ENCODE data around the gene R3HDM4. TPM values are rescaled to one million over a fixed set of nuclear protein-coding genes. Genes with fewer than 3 reads are reported as not detected.

Gene R3HDM4
- total and polyA plus RNA-seq, 4 donors = 31.6 to 139 (median 77.7) TPM

- H3K36me3 ChIP-seq (ENCODE audit: control insufficient read depth in 4 of 4, insufficient read depth in 4 of 4, low read length in 4 of 4) = peaks cover 0 to 41% (median 19%) of the 10 kb centered on the region in 4 donors
Measured at GRCh38 chr19:889662-890295, 23.2 kb downstream of the R3HDM4 start.

GRCh38 chr19:888581-889385 is 24.2 kb downstream of the R3HDM4 start:
- TF ChIP-seq, protein P1, sequence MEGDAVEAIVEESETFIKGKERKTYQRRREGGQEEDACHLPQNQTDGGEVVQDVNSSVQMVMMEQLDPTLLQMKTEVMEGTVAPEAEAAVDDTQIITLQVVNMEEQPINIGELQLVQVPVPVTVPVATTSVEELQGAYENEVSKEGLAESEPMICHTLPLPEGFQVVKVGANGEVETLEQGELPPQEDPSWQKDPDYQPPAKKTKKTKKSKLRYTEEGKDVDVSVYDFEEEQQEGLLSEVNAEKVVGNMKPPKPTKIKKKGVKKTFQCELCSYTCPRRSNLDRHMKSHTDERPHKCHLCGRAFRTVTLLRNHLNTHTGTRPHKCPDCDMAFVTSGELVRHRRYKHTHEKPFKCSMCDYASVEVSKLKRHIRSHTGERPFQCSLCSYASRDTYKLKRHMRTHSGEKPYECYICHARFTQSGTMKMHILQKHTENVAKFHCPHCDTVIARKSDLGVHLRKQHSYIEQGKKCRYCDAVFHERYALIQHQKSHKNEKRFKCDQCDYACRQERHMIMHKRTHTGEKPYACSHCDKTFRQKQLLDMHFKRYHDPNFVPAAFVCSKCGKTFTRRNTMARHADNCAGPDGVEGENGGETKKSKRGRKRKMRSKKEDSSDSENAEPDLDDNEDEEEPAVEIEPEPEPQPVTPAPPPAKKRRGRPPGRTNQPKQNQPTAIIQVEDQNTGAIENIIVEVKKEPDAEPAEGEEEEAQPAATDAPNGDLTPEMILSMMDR (IDR thresholded peaks at IDR 0.05; ENCODE audit: control extremely low read depth, extremely low read depth) = no peak
- ATAC-seq (ENCODE audit: insufficient read depth, low FRiP score) = no peak
- DNase-seq = no peak
- peaks cover 0 to 6% (median 0%) of the 10 kb centered on the region in 5 donors for H3K4me1 ChIP-seq (ENCODE audit: control insufficient read depth in 5 of 5, insufficient read depth in 5 of 5, low read length in 5 of 5)
- H3K27ac ChIP-seq (ENCODE audit: low read depth in 1 of 2, low read length in 1 of 2) = no peak overlapping the region
- no peaks in the 10 kb centered on the region for H3K9me3 ChIP-seq (ENCODE audit: control insufficient read depth in 4 of 4, insufficient read depth in 3 of 4, low read length in 3 of 4)
- peaks cover 0 to 51% (median 23%) of the 10 kb centered on the region in 4 donors for H3K36me3 ChIP-seq (ENCODE audit: control insufficient read depth in 4 of 4, insufficient read depth in 4 of 4, low read length in 4 of 4)
- H3K4me3 ChIP-seq = no peak overlapping the region
- 89% methylated on average over 30 of the region's 30 CpGs for WGBS, 2 donors
- H3K27me3 ChIP-seq (ENCODE audit: control insufficient read depth in 3 of 3, insufficient read depth in 3 of 3, low read length in 2 of 3) = no peaks in the 10 kb centered on the region
- H3K9ac ChIP-seq (ENCODE audit: insufficient read depth in 1 of 2, low read length in 2 of 2) = no peak overlapping the region

More at GRCh38 chr19:889662-890295, 23.2 kb downstream of the R3HDM4 start:
- no peak overlapping the region for H3K4me3 ChIP-seq
- 95 to 96% methylated on average over 26 of the region's 26 CpGs for WGBS, 2 donors
- ATAC-seq (ENCODE audit: insufficient read depth, low FRiP score) (no peak), DNase-seq (no peak)
- TF ChIP-seq, protein P1 (IDR thresholded peaks at IDR 0.05; ENCODE audit: control extremely low read depth, extremely low read depth) = no peak
- no peak overlapping the region for H3K27ac ChIP-seq (ENCODE audit: low read depth in 1 of 2, low read length in 1 of 2)
- H3K9me3 ChIP-seq (ENCODE audit: control insufficient read depth in 4 of 4, insufficient read depth in 3 of 4, low read length in 3 of 4) = no peaks in the 10 kb centered on the region
- peaks cover 0 to 6% (median 0%) of the 10 kb centered on the region in 5 donors for H3K4me1 ChIP-seq (ENCODE audit: control insufficient read depth in 5 of 5, insufficient read depth in 5 of 5, low read length in 5 of 5)
- no peak overlapping the region for H3K9ac ChIP-seq (ENCODE audit: insufficient read depth in 1 of 2, low read length in 2 of 2)
- no peaks in the 10 kb centered on the region for H3K27me3 ChIP-seq (ENCODE audit: control insufficient read depth in 3 of 3, insufficient read depth in 3 of 3, low read length in 2 of 3)

- ATAC-seq (ENCODE audit: insufficient read depth, low FRiP score) (no peak), DNase-seq (no peak)
- TF ChIP-seq, protein P1 (IDR thresholded peaks at IDR 0.05; ENCODE audit: control extremely low read depth, extremely low read depth) = no peak
- peaks cover 0 to 6% (median 0%) of the 10 kb centered on the region in 5 donors for H3K4me1 ChIP-seq (ENCODE audit: control insufficient read depth in 5 of 5, insufficient read depth in 5 of 5, low read length in 5 of 5)
- H3K9ac ChIP-seq (ENCODE audit: insufficient read depth in 1 of 2, low read length in 2 of 2) = no peak overlapping the region
- peaks cover 0 to 63% (median 29%) of the 10 kb centered on the region in 4 donors for H3K36me3 ChIP-seq (ENCODE audit: control insufficient read depth in 4 of 4, insufficient read depth in 4 of 4, low read length in 4 of 4)
- 96 to 97% methylated on average over 10 of the region's 10 CpGs for WGBS, 2 donors
- H3K27me3 ChIP-seq (ENCODE audit: control insufficient read depth in 3 of 3, insufficient read depth in 3 of 3, low read length in 2 of 3) = no peaks in the 10 kb centered on the region
- no peak overlapping the region for H3K27ac ChIP-seq (ENCODE audit: low read depth in 1 of 2, low read length in 1 of 2)
- no peak overlapping the region for H3K4me3 ChIP-seq
- no peaks in the 10 kb centered on the region for H3K9me3 ChIP-seq (ENCODE audit: control insufficient read depth in 4 of 4, insufficient read depth in 3 of 4, low read length in 3 of 4)
Measured at GRCh38 chr19:887599-887998, 25.4 kb downstream of the R3HDM4 start.
